ENCODE data around the gene CCL14. TPM values are rescaled to one million over a fixed set of nuclear protein-coding genes. Genes with fewer than 3 reads are reported as not detected.

Gene CCL14
- total and polyA plus RNA-seq, 2 of the 13 experiments (the other 11 are each of a cell fraction or from before 2014, with no cell fraction given), result 1.1 to 1.7 TPM

GRCh38 chr17:35973333-35974260 is 12.9 kb downstream of the CCL14 start (continued):
- TF ChIP-seq STAT6 (CRISPR knock-in tag; IDR thresholded peaks at IDR 0.05; ENCODE audit: borderline replicate concordance), result peak; percentile 95
- TF ChIP-seq ARNT (IDR thresholded peaks at IDR 0.05), result no peak
- TF ChIP-seq KIAA2018 (CRISPR knock-in tag; IDR thresholded peaks at IDR 0.05; ENCODE audit: borderline replicate concordance), result no peak
- TF ChIP-seq ZNF407 (CRISPR knock-in tag; IDR thresholded peaks at IDR 0.05; ENCODE audit: not compliant biosample characterization), result no peak
- no peak for TF ChIP-seq ZFP62 (CRISPR knock-in tag; IDR thresholded peaks at IDR 0.05)
- TF ChIP-seq TRIM24 (CRISPR knock-in tag; IDR thresholded peaks at IDR 0.05), result no peak
